ENCODE results near the gene SLX4IP.

SLX4IP gene

GRCh38 chr20:10508468-10509251 is 73.6 kb downstream of the SLX4IP start:
- no peak for TF ChIP-seq CTCF (IDR thresholded peaks at IDR 0.05; ENCODE audit: low read depth, low read length, missing control alignments)
- no peak overlapping the region for H3K4me3 ChIP-seq (replicated peaks; ENCODE audit: low read depth, low read length)
- no peak for DNase-seq (ENCODE audit: extremely low read depth, low read depth)

GRCh38 chr20:10509376-10509775 is 74.3 kb downstream of the SLX4IP start:
- no peak for DNase-seq (ENCODE audit: extremely low read depth, low read depth)
- no peak overlapping the region for H3K4me3 ChIP-seq (replicated peaks; ENCODE audit: low read depth, low read length)
- TF ChIP-seq CTCF (IDR thresholded peaks at IDR 0.05; ENCODE audit: low read depth, low read length, missing control alignments) = no peak

- no peak overlapping the region for H3K4me3 ChIP-seq (replicated peaks; ENCODE audit: low read depth, low read length)
- no peak for TF ChIP-seq CTCF (IDR thresholded peaks at IDR 0.05; ENCODE audit: low read depth, low read length, missing control alignments)
- DNase-seq (ENCODE audit: extremely low read depth, low read depth) = no peak
Measured at GRCh38 chr20:10510216-10510615, 75.1 kb downstream of the SLX4IP start.

GRCh38 chr20:10511170-10511508 is 76.0 kb downstream of the SLX4IP start:
- no peak for DNase-seq (ENCODE audit: extremely low read depth, low read depth)
- TF ChIP-seq CTCF (IDR thresholded peaks at IDR 0.05; ENCODE audit: low read depth, low read length, missing control alignments) = no peak
- peak overlapping the region; percentile 5; the same call in 1 of the 2 replicates for H3K4me3 ChIP-seq (replicated peaks; ENCODE audit: low read depth, low read length)

GRCh38 chr20:10511509-10512251 is 76.6 kb downstream of the SLX4IP start:
- H3K4me3 ChIP-seq (replicated peaks; ENCODE audit: low read depth, low read length) = peak overlapping the region; percentile 5; the same call in 1 of the 2 replicates
- no peak for TF ChIP-seq CTCF (IDR thresholded peaks at IDR 0.05; ENCODE audit: low read depth, low read length, missing control alignments)
- peak; percentile 95 for DNase-seq (ENCODE audit: extremely low read depth, low read depth)

- TF ChIP-seq CTCF (IDR thresholded peaks at IDR 0.05; ENCODE audit: low read depth, low read length, missing control alignments) = no peak
Measured at GRCh38 chr20:10513061-10513460, 78.0 kb downstream of the SLX4IP start.

More at GRCh38 chr20:10513061-10513460, 78.0 kb downstream of the SLX4IP start:
- H3K4me3 ChIP-seq (replicated peaks; ENCODE audit: low read depth, low read length) = no peak overlapping the region
- no peak for DNase-seq (ENCODE audit: extremely low read depth, low read depth)
